Panc1 (cell line): Measurements from ENCODE around the gene SLC29A1. TPM values are rescaled to one million over a fixed set of nuclear protein-coding genes. Genes with fewer than 3 reads are reported as not detected.

Experiments used
- ATAC-seq: fragments of 200-7000 bp; cut with Tn5 transposase; 2 replicates; pipeline ENCODE4 v1.9.1; 2020; ENCODE audit warnings: mild to moderate bottlenecking, moderate library complexity
- BruUV-seq: library from RNA; stranded (reverse); fragments of 400-500 nt; replicated peaks from 2 replicates; lab custom pipeline; 2021; lab: Mats Ljungman, UMichigan
- CTCF ChIA-PET: fragments of 300-600 bp; sonication (Branson Sonifier 250); formaldehyde crosslinking; loops from one replicate; lab custom pipeline; 2022; ENCODE audit warnings: antibody characterized with exemption; lab: Charles Lee
- POLR2A ChIA-PET: fragments of 300-600 bp; sonication (Branson Sonifier 250); formaldehyde crosslinking; loops from one replicate; lab custom pipeline; 2022; ENCODE audit warnings: antibody characterized with exemption; lab: Charles Lee
- DNase-seq: peaks from one replicate; pipeline ENCODE4 v3.0.0-alpha.2; 2010; ENCODE audit warnings: low read depth, low spot score
- H3K27ac ChIP-seq: 2 replicates; pipeline ENCODE4 v1.5.1; 2011; ENCODE audit warnings: mild to moderate bottlenecking, low read length, inconsistent platforms
- H3K27me3 ChIP-seq: fragments of 200-500 bp; sonication (Bioruptor generic); 2 replicates; pipeline ENCODE4 v1.6.0; 2014; ENCODE audit warnings: low read length, inconsistent platforms; ENCODE audit not compliant: control insufficient read depth, insufficient read depth
- H3K36me3 ChIP-seq: fragments of 200-500 bp; sonication (Bioruptor generic); 2 replicates; pipeline ENCODE4 v1.5.1; 2014; ENCODE audit warnings: inconsistent platforms, mild to moderate bottlenecking, low read length, moderate library complexity; ENCODE audit not compliant: control insufficient read depth, insufficient read depth
- H3K4me1 ChIP-seq: 2 replicates; pipeline ENCODE4 v1.5.1; 2011; ENCODE audit warnings: inconsistent platforms, mild to moderate bottlenecking, low read length, moderate library complexity; ENCODE audit not compliant: control insufficient read depth, insufficient read depth
- H3K4me3 ChIP-seq, 2 experiments: 2 replicates each; pipeline ENCODE4 v1.5.1; 2011 to 2012; ENCODE audit warnings: low read depth in 2 of 2, low read length in 2 of 2, mild to moderate bottlenecking in 2 of 2, inconsistent platforms in 1 of 2, moderate library complexity in 1 of 2
- H3K9me3 ChIP-seq: fragments of 200-500 bp; sonication (Bioruptor generic); 2 replicates; pipeline ENCODE4 v1.5.1; 2014; ENCODE audit warnings: low read depth, mild to moderate bottlenecking, inconsistent platforms, low read length, moderate library complexity; ENCODE audit not compliant: control insufficient read depth, insufficient read depth
- POLR2AphosphoS5 ChIP-seq: IDR thresholded peaks from 2 replicates; pipeline ENCODE4 v1.6.1; 2012; ENCODE audit warnings: mild to moderate bottlenecking, low read depth, low read length, moderate library complexity
- SIN3A ChIP-seq: IDR thresholded peaks from 2 replicates; pipeline ENCODE4 v1.6.1; 2012; ENCODE audit warnings: low read depth, mild to moderate bottlenecking, low read length, moderate library complexity, borderline replicate concordance; ENCODE audit not compliant: insufficient read depth
- TCF7L2 ChIP-seq: IDR thresholded peaks from 2 replicates; pipeline ENCODE4 v1.6.1; 2011; ENCODE audit warnings: mild to moderate bottlenecking, low read depth, low read length, inconsistent platforms
- in situ Hi-C: cut with HindIII; loops from 2 replicates; pipeline ENCODE4 v1.10.0; 2016; ENCODE audit warnings: low sequenced_read_pairs, low pct_unique_long_range_greater_than_20kb
- intact Hi-C: fragments of 100-400 bp; cut with micrococcal nuclease; formaldehyde crosslinking; loops from one replicate; pipeline ENCODE4 v1.10.0; 2022; ENCODE audit not compliant: unreplicated experiment
- total RNA-seq: library from RNA; stranded (reverse); gene quantifications from one replicate; pipeline ENCODE4 v1.2.1, GENCODE V29; 2021; ENCODE audit not compliant: unreplicated experiment
- TF ChIP-seq, protein P1 (sequence below), 2 experiments: IDR thresholded peaks; 2 replicates each; pipeline ENCODE4 v1.6.1; 2011 to 2012; ENCODE audit warnings: low read depth in 2 of 2, control low read depth in 1 of 2, low read length in 1 of 2, mild to moderate bottlenecking in 1 of 2, moderate library complexity in 1 of 2; ENCODE audit not compliant: insufficient read depth in 1 of 2
- TF ChIP-seq, protein P2 (sequence below): fragments of 450-650 bp; IDR thresholded peaks from 2 replicates; pipeline ENCODE4 v1.5.1; 2017; ENCODE audit warnings: mild to moderate bottlenecking

The SLC29A1 gene
- total RNA-seq, 1 experiment from 2014 or later = 263 TPM

DNA sequence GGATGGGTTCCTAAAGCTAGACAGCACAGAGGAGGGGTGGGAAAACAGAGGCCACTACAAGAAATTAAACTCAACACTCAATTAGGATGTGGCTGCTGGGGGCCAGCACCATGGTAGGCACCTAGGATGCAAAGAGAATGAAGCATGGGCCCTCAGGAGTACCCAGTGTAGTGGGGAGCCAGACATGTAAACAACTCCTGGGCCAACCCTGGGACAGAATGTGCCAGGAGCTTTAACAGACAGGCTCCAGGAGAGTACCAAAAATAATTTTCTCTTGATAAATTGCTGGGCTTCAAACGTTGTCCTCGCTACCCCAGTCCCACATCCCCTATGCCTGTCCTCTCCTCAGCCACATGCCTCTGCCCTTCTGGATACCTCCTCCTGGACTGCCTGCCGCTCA is 48.5 kb downstream of the SLC29A1 start:
- no peak for ATAC-seq

DNA sequence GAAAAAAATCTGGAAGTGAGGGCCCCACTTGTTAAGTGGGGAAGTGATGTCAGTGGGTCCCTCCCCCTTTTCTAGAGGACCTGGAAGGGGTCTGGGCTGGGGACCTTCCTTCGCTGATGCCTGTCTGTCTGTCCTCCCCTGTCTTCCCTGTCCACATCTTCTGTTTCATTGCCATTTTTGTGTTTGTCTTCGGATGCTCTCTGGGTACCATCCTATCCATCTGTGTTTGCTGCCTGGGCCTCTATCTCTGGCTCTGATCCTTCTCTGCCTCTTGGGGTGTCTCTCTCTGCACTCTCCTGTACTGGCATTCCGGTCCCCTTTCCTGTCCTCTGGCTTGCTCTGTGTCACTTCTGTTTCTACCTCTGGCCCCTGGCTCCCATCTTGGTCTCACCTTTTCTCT is 49.1 kb downstream of the SLC29A1 start:
- CTCF ChIA-PET = no interaction called here
- H3K4me3 ChIP-seq = no peak overlapping the region
- intact Hi-C loops (no loop called here), in situ Hi-C loops (no loop called here)
- peaks cover 16% of the 10 kb centered on the region for H3K27me3 ChIP-seq
- H3K9me3 ChIP-seq = no peaks in the 10 kb centered on the region
- H3K36me3 ChIP-seq = no peaks in the 10 kb centered on the region
- POLR2A ChIA-PET = no interaction called here
- H3K4me1 ChIP-seq = no peaks in the 10 kb centered on the region
- TF ChIP-seq, protein P1, sequence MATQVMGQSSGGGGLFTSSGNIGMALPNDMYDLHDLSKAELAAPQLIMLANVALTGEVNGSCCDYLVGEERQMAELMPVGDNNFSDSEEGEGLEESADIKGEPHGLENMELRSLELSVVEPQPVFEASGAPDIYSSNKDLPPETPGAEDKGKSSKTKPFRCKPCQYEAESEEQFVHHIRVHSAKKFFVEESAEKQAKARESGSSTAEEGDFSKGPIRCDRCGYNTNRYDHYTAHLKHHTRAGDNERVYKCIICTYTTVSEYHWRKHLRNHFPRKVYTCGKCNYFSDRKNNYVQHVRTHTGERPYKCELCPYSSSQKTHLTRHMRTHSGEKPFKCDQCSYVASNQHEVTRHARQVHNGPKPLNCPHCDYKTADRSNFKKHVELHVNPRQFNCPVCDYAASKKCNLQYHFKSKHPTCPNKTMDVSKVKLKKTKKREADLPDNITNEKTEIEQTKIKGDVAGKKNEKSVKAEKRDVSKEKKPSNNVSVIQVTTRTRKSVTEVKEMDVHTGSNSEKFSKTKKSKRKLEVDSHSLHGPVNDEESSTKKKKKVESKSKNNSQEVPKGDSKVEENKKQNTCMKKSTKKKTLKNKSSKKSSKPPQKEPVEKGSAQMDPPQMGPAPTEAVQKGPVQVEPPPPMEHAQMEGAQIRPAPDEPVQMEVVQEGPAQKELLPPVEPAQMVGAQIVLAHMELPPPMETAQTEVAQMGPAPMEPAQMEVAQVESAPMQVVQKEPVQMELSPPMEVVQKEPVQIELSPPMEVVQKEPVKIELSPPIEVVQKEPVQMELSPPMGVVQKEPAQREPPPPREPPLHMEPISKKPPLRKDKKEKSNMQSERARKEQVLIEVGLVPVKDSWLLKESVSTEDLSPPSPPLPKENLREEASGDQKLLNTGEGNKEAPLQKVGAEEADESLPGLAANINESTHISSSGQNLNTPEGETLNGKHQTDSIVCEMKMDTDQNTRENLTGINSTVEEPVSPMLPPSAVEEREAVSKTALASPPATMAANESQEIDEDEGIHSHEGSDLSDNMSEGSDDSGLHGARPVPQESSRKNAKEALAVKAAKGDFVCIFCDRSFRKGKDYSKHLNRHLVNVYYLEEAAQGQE (IDR thresholded peaks at IDR 0.05; ENCODE audit: insufficient read depth in 1 of 2, low read depth in 2 of 2, low read length in 1 of 2) = no peak
- TF ChIP-seq TCF7L2 (no peak), POLR2AphosphoS5 (no peak), SIN3A (no peak)
- TF ChIP-seq, protein P2, sequence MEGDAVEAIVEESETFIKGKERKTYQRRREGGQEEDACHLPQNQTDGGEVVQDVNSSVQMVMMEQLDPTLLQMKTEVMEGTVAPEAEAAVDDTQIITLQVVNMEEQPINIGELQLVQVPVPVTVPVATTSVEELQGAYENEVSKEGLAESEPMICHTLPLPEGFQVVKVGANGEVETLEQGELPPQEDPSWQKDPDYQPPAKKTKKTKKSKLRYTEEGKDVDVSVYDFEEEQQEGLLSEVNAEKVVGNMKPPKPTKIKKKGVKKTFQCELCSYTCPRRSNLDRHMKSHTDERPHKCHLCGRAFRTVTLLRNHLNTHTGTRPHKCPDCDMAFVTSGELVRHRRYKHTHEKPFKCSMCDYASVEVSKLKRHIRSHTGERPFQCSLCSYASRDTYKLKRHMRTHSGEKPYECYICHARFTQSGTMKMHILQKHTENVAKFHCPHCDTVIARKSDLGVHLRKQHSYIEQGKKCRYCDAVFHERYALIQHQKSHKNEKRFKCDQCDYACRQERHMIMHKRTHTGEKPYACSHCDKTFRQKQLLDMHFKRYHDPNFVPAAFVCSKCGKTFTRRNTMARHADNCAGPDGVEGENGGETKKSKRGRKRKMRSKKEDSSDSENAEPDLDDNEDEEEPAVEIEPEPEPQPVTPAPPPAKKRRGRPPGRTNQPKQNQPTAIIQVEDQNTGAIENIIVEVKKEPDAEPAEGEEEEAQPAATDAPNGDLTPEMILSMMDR = no peak
- no peak for DNase-seq
- BruUV-seq = no TSS peak
- no peak for ATAC-seq
- H3K27ac ChIP-seq = no peak overlapping the region

More for the DNA sequence above, 48.5 kb downstream of the SLC29A1 start:
- no TSS peak for BruUV-seq
- ChIA-PET CTCF (interaction anchor here (0.5 to 1.0 kb wide), 2 partner anchors 67 to 126 kb away, joined by 3 to 5 read pairs; no protein-coding TSS in a partner anchor), POLR2A (no interaction called here)
- DNase-seq = no peak
- no peak for TF ChIP-seq POLR2AphosphoS5
- TF ChIP-seq, protein P2 = no peak
- TF ChIP-seq, protein P1 (IDR thresholded peaks at IDR 0.05; ENCODE audit: insufficient read depth in 1 of 2, low read depth in 2 of 2, low read length in 1 of 2) = no peak
- TF ChIP-seq TCF7L2 = no peak
- Histone ChIP-seq H3K27me3 (peaks cover 16% of the 10 kb centered on the region), H3K4me3 (no peak overlapping the region), H3K27ac (no peak overlapping the region), H3K36me3 (no peaks in the 10 kb centered on the region), H3K4me1 (no peaks in the 10 kb centered on the region), H3K9me3 (no peaks in the 10 kb centered on the region)
- intact Hi-C loops = no loop called here
- in situ Hi-C loops = no loop called here
